Cardiac muscle cell (in vitro differentiated cells and primary cell): ENCODE measurements around the gene CCL3. TPM values are rescaled to one million over a fixed set of nuclear protein-coding genes. Genes with fewer than 3 reads are reported as not detected.
"Not testable (repeated sequence)": the region's sequence is repeated elsewhere in the genome, so short reads cannot be mapped to it uniquely, and the experiment has no call there.

ENCODE experiments used
- DNase-seq, 2 donors: peaks; one replicate each; pipeline versions ENCODE4 v3.0.0 to v3.0.0-alpha.2; 2010 to 2017; ENCODE audit warnings: low read depth in 1 of 2, low spot score in 1 of 2
- H3K27ac ChIP-seq: fragments of 200-600 bp; sonication (generic); 2 replicates; pipeline ENCODE4 v1.5.1; 2016
- H3K27me3 ChIP-seq: fragments of 200-600 bp; sonication (generic); 2 replicates; pipeline ENCODE4 v1.6.0; 2016; ENCODE audit warnings: control low read depth
- H3K36me3 ChIP-seq: fragments of 200-600 bp; sonication (generic); 2 replicates; pipeline ENCODE4 v1.5.1; 2016; ENCODE audit warnings: control low read depth
- H3K4me1 ChIP-seq: fragments of 200-600 bp; sonication (generic); 2 replicates; pipeline ENCODE4 v1.8.1; 2017; ENCODE audit warnings: low read depth, mild to moderate bottlenecking, mixed run types
- H3K4me3 ChIP-seq: fragments of 200-600 bp; sonication (generic); 2 replicates; pipeline ENCODE4 v1.5.1; 2016; ENCODE audit warnings: mild to moderate bottlenecking
- H3K9me3 ChIP-seq: fragments of 200-600 bp; sonication (generic); 2 replicates; pipeline ENCODE4 v1.5.1; 2017; ENCODE audit warnings: low read depth, mild to moderate bottlenecking, control low read depth
- polyA plus RNA-seq: library from polyadenylated mRNA; unstranded; fragments of >200 nt; fragmentation: Nextera tagmentation; extraction: Ambion mirVana; gene quantifications from 2 replicates; pipeline ENCODE4 v1.2.1, GENCODE V29; 2016
- total RNA-seq: library from RNA; depleted of rRNA; stranded (reverse); fragments of >200 nt; gene quantifications from 2 replicates; pipeline ENCODE4 v1.2.3, GENCODE V29; 2016
- TF ChIP-seq, protein P1 (sequence below): IDR thresholded peaks from 2 replicates; pipeline ENCODE4 v1.5.1; 2012; ENCODE audit warnings: low read depth, mild to moderate bottlenecking, low read length

CCL3 gene
- total and polyA plus RNA-seq, 2 experiments from 2014 or later: not detected

DNA sequence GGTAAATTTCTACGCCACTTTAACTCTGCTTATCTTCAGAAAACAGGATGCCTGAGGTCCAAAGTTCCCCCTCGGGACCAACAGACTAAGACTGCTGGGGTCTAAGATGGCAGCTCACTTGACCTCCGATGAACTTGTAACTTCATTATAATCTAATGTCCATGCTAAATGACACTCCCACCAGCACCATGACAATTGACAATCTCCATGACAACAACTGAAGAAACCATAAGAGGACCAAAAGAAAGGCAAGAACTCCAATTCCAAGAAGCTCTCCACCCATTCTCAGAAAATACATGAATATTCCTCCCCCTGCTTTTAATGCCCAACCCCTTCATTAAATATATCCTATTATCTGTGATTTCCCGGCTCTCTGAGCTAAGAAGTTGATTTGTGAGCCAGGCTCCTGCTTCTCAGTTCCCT lies 21.1 kb upstream of the CCL3 start:
- DNase-seq: no peak
- no peak overlapping the region for H3K27ac ChIP-seq
- H3K4me1 ChIP-seq: no peaks in the 10 kb centered on the region
- no peaks in the 10 kb centered on the region for H3K36me3 ChIP-seq
- no peak overlapping the region for H3K4me3 ChIP-seq
- no peaks in the 10 kb centered on the region for H3K27me3 ChIP-seq
- H3K9me3 ChIP-seq: no peaks in the 10 kb centered on the region
- TF ChIP-seq, protein P1, sequence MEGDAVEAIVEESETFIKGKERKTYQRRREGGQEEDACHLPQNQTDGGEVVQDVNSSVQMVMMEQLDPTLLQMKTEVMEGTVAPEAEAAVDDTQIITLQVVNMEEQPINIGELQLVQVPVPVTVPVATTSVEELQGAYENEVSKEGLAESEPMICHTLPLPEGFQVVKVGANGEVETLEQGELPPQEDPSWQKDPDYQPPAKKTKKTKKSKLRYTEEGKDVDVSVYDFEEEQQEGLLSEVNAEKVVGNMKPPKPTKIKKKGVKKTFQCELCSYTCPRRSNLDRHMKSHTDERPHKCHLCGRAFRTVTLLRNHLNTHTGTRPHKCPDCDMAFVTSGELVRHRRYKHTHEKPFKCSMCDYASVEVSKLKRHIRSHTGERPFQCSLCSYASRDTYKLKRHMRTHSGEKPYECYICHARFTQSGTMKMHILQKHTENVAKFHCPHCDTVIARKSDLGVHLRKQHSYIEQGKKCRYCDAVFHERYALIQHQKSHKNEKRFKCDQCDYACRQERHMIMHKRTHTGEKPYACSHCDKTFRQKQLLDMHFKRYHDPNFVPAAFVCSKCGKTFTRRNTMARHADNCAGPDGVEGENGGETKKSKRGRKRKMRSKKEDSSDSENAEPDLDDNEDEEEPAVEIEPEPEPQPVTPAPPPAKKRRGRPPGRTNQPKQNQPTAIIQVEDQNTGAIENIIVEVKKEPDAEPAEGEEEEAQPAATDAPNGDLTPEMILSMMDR: no peak

DNA sequence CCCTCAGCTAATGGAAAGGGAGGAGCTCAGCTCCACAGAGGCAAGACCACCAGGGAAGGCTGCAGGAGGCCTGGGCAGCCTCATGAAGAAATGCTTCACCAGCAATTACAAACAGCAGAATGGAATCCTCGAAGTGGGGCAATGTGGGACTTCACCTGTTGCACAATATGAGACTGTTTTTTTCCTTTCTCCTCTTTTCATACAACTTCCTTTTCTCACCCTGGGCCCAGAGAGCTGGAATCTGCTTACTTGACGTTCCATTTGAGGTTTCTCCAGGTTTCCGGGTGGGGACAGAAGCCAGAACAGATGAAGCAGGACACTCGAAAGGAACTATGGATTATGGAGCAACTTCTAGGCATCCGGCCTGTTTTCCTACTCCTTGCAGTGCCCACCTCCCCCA lies 18.3 kb upstream of the CCL3 start:
- H3K36me3 ChIP-seq, H3K9me3 ChIP-seq, H3K4me3 ChIP-seq, H3K27me3 ChIP-seq, H3K27ac ChIP-seq, H3K4me1 ChIP-seq, DNase-seq: not testable (repeated sequence)

DNA sequence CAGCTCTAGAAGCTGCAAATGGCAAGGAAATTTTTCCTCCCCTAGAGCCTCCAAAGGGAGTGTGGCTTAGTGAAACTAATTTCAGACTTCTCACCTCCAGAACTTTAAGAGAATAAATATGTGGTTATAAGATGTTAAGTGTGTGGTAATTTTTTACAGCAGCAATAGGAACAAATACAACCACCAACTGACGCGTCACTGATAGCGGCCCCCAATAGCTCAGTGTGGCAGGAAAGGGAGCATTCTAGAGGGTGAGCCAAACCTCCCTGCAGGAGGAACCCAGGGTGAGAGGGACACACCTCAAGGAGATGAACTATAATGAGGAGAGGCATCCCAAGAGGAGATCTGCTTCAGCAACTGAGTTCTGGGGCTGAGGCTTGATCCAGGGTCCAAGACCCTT lies 17.7 kb upstream of the CCL3 start:
- no peak for DNase-seq
- no peak overlapping the region for H3K27ac ChIP-seq
- H3K4me1 ChIP-seq: no peaks in the 10 kb centered on the region
- no peaks in the 10 kb centered on the region for H3K27me3 ChIP-seq
- TF ChIP-seq, protein P1: no peak
- H3K4me3 ChIP-seq: no peak overlapping the region
- no peaks in the 10 kb centered on the region for H3K36me3 ChIP-seq
- no peaks in the 10 kb centered on the region for H3K9me3 ChIP-seq

DNA sequence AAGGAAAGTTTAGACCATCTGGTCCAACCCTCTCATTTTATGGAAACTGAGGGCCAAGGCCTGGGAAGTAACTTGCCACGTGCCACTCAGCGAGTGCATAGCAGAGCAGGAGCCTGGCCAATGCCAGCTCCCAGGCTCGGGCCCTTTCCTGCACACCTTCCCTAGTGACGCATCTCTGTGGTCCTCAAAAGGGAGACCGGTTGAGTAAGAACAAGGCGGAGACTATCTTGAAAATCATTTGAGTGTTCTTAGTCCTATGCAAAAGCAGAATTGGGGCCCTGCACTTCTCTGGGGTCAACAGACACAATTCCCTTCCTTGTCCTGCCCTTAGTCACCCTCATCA lies 16.5 kb upstream of the CCL3 start:
- Histone ChIP-seq H3K9me3 (no peaks in the 10 kb centered on the region), H3K4me1 (no peaks in the 10 kb centered on the region), H3K36me3 (no peaks in the 10 kb centered on the region), H3K27me3 (no peaks in the 10 kb centered on the region), H3K27ac (no peak overlapping the region), H3K4me3 (no peak overlapping the region)
- TF ChIP-seq, protein P1: no peak
- no peak for DNase-seq

DNA sequence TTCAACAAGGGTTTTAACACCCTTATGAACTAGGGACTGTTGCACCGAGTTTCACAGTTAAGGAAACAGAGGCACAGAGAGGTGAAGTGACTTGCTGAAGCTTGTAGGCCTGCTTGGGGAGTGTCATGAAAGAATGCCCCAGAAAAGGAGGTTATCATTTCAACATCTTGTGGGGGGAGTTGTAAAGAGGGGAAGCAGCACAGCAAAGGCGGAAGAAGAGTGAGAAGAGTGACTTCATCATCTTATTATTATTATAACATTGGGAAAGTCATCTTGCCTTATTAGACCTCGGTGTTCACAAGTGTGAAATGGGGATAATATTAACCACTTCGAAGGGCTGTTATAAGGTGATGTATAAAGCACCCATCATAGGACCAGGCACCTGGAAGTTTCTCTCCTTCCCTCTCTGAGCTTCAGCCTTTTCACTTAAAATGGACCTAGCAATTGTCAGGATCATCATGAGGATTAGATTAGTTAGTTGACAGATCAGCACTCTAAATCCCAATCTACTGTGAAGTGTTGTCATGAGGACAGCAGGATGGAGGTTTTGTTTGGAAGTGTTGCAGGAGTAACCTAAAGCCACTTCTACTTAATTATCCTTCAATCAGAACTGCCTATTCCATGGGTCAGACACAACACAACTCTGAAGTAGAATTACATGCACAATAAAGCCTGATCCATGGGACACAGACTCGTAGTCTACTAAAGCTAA lies 16.0 kb upstream of the CCL3 start:
- H3K27me3 ChIP-seq: no peaks in the 10 kb centered on the region
- TF ChIP-seq, protein P1: no peak
- no peaks in the 10 kb centered on the region for H3K4me1 ChIP-seq

DNA sequence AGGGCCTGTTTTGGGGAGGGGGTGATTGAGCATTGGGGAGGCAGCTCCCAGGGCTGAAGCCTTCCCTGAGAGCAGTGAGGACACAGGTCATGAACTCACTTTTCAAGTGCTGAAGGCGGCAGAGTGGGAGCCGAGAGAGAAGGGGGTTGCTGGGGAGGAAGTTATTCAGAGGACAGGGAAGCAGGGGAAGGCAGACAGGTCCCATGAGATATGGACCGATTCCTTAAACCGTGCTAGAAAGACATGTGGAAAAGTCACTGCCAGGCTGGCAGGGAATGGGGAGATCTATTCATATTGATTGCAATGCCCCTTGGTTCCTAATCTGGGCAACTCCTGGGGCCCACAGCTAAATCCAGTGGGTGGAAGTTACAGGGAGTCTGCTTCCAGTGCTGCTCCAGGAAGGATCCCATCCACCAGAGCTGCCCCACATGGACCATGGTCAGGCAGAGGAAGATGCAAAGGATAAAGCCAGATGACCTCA lies 14.8 kb upstream of the CCL3 start:
- no peak for DNase-seq
- Histone ChIP-seq H3K4me1 (no peaks in the 10 kb centered on the region), H3K27ac (no peak overlapping the region), H3K36me3 (no peaks in the 10 kb centered on the region), H3K9me3 (no peaks in the 10 kb centered on the region), H3K27me3 (no peaks in the 10 kb centered on the region), H3K4me3 (no peak overlapping the region)
- TF ChIP-seq, protein P1: no peak

More for the DNA sequence above, 16.0 kb upstream of the CCL3 start:
- no peaks in the 10 kb centered on the region for H3K36me3 ChIP-seq
- no peak overlapping the region for H3K4me3 ChIP-seq
- H3K9me3 ChIP-seq: no peaks in the 10 kb centered on the region
- H3K27ac ChIP-seq: no peak overlapping the region
- DNase-seq: no peak

DNA sequence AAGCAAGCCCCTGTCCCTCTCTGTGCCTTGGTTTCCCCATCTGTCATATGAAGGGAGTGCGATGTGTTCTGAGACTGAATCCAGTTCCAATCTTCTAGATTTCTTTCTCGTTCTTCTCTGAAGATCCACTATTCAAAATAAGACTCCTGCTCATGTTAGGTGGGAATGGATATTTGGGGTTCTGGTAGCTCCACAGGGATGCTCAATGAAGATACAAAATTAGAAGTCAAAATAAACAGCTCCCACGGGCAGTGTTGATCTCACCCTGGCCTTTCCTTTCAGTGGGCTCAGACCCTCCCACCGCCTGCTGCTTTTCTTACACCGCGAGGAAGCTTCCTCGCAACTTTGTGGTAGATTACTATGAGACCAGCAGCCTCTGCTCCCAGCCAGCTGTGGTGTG lies 14.3 kb upstream of the CCL3 start:
- H3K9me3 ChIP-seq, DNase-seq, H3K36me3 ChIP-seq, H3K27ac ChIP-seq, H3K27me3 ChIP-seq, H3K4me3 ChIP-seq, H3K4me1 ChIP-seq: not testable (repeated sequence)

DNA sequence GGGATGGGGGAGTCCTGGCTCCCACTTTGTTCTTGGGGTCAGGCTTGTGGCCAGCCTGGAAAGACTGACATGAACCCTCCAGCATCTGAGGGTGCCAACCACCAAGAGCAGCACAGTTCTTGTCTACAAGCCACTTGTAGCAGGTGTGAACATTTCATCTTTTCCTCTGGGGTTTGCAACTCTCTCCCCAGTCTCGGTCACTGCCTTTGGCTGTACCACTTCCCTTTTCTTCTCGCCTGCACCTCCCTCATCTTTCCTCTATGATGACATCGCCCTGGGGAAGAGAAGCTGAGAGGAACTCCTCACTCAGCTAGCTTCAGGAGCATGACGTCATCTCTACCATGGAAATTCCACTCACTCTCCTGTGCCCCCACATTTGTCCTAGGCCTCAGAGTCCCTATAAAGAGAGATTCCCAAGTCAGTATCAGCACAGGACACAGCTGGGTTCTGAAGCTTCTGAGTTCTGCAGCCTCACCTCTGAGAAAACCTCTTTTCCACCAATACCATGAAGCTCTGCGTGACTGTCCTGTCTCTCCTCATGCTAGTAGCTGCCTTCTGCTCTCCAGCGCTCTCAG lies 13.5 kb upstream of the CCL3 start, which contains the start of gene CCL4:
CCL4 (plus strand) TSS at position 427 of the 575 bp plus-strand sequence; CDS start at position 506, 79 bp downstream.
- not testable (repeated sequence) for H3K27me3 ChIP-seq, H3K4me3 ChIP-seq, H3K4me1 ChIP-seq, H3K27ac ChIP-seq, H3K36me3 ChIP-seq, H3K9me3 ChIP-seq, DNase-seq

DNA sequence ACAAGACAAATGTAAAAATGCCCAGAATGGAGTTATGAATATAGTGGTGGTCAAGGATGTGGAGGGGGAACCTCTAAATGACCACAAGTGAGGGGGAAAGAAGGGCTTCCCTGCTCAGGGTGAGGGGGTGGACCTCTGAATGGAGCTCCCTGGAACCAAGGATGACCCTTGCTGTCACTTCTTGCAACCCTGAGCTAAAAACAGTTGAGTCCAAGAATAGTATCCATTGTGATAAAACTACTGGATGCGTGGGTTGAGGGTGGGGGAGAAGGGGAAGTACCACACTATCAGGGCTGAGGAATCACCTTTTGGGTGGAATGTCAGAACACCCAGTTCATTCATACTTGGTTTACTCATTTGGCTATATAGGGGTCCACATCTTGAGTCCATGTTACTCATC lies 9.1 kb upstream of the CCL3 start:
- H3K4me3 ChIP-seq, H3K27me3 ChIP-seq, H3K27ac ChIP-seq, DNase-seq, H3K4me1 ChIP-seq, H3K9me3 ChIP-seq, H3K36me3 ChIP-seq: not testable (repeated sequence)
